EH (cell line): ENCODE measurements around the gene MAP3K14.
"Not testable (repeated sequence)": the region's sequence is repeated elsewhere in the genome, so short reads cannot be mapped to it uniquely, and the experiment has no call there.

Experiments used
- DNase-seq: peaks from one replicate; pipeline ENCODE4 v3.0.0-alpha.2; 2015; ENCODE audit warnings: low read depth

MAP3K14 gene

DNA sequence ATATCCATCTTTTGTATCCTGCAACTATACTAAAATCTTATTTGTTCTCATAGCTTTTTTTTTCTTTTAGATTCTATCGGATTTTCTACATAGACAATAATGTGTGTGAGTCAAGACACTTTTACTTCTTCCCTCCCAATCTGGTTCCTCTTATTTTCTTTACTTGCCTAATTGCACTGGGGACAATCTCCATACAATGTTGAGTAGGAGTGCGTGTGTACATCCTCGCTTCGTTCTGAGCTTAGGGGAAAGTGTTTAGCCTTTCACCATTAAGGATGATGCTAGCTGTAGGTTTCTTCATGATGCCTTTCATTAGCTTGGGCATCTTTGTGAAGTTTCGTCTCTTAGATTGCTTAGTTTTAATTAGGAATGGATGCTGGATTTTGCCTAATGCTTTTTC lies 57.8 kb downstream of the MAP3K14 start:
- DNase-seq, result no peak

DNA sequence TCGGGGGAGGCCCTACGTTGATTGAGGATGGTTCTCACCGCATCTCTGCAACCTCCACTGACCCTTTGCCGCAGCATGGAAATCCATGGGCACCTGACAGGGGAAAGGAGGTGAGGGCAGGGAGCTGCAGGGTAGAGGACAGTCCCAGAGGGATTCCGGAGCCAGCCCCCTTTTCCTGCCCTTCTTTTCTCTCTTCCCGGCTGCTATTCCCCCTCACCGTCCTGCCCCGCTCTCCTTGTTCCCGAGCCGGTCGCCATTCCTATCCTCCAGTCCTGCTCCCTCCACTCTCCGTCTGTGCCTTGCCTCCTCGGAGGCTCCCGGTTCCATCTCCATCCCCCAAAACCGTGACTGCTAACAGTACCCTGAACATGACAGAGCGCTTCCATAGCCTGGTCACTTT lies 59.7 kb downstream of the MAP3K14 start:
- no peak for DNase-seq

DNA sequence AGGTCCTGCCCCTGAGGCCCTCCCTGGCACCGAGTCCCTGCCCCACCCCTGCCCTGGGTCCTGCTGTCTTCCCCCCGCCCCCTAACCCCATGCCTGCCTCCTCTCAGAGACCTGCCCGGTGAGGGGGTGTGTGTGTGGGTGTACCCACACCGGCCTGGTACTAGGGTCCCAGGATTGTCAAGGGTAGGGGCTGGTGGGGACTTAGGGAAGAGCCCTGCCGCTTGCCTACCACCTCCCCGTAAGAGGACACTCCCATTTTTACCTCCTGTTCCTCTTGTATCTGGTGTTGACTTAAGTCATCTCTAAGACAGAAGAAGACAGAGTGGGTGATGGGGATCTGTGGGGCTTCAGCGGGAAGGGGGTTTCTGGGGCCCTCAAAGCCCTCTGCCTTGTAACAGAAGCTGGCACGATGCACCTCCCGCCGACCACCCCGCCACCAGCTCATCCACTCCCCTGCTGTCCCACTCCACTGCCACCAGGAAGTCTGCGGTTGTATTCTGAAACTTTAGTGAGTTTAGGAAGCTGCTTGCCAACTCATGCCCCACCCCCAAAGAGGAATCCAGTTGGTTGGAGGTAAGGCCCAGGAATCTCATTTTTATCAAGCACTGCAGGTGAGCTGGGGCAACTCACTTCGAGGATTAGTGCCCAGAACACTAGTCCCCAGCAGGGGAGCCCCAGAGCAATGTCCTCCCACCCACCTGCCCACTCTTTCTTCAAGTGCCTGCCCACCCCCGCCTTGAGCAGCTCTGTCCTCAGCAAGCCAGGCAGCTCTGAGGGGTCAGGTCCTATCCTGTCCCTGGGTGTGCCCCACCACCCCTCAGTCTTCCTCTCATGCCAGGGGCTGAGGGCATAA lies 60.5 kb downstream of the MAP3K14 start:
- DNase-seq, result no peak

DNA sequence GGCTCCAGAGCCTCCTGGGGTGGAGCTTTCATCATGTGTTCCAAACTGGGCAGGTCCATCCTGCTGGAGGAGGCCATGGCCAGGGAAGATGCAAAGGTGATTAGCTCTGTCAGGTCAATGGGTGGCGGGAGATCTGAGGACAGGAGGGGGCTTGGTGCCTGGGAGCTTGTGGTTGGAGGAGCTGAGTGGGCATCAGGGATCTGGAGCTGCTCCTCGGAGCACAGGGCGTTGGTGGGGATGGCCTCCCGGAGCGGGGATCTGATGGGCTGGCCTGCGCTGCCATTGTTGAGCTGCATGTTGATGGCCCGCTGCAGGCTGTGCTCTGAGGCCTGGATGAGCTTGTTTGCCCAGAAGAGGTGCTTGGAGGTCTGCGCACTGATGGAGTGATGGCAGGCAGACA lies 61.5 kb downstream of the MAP3K14 start:
- DNase-seq, result no peak

DNA sequence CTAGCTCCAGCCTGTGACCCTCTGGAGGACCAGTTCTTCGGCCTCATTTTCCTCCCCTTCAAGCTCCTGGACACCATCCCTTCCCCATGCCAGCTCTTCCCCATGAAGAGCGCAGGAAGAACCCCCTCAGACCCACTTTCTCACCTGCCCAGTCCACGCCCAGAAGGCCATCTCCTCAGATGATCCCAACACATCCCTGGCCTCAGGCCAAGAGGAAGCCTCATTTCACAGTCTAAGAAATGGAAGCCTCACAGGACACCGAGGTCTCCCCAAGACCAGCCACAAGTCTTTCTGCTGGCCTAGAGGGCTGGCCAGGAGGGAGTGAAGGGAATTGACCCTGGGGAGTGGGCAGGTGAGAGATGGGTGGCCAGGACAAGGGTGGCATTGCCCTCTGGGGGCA lies 62.9 kb downstream of the MAP3K14 start:
- no peak for DNase-seq

DNA sequence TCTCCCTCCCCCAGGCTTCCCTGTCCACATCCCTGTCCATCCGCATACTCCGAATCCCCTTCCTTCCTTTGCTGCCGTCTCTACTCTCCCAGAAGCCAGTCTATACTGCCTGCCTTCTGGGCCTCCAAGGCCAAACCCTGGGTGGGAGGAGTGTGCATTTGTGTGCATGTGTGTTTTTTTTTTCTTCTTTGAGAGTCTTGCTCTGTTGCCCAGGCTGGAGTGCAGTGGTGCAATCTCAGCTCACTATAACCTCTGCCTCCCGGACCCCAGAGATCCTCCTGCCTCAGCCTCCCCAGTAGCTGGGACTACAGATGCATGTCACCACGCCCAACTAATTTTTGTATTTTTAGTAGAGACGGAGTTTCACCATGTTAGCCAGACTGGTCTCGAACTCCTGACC lies 63.6 kb downstream of the MAP3K14 start:
- DNase-seq, result not testable (repeated sequence)

DNA sequence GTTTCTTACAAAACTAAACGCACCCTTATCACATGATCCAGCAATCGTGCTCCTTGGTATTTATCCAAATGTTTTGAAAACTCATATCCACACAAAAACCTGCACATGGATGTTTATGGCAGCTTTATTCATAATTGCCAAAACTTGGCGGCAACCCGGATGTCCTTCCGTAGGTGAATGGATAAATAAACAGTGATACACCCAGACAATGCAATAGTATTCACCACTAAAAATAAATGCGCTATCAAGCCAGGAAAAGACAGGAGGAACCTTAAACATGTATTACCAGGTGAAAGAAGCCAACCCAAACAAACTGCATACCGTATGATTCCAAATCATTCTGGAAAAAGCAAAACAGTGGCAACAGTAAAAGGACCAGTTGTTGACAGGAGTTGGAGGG lies 64.9 kb downstream of the MAP3K14 start:
- DNase-seq, result no peak

DNA sequence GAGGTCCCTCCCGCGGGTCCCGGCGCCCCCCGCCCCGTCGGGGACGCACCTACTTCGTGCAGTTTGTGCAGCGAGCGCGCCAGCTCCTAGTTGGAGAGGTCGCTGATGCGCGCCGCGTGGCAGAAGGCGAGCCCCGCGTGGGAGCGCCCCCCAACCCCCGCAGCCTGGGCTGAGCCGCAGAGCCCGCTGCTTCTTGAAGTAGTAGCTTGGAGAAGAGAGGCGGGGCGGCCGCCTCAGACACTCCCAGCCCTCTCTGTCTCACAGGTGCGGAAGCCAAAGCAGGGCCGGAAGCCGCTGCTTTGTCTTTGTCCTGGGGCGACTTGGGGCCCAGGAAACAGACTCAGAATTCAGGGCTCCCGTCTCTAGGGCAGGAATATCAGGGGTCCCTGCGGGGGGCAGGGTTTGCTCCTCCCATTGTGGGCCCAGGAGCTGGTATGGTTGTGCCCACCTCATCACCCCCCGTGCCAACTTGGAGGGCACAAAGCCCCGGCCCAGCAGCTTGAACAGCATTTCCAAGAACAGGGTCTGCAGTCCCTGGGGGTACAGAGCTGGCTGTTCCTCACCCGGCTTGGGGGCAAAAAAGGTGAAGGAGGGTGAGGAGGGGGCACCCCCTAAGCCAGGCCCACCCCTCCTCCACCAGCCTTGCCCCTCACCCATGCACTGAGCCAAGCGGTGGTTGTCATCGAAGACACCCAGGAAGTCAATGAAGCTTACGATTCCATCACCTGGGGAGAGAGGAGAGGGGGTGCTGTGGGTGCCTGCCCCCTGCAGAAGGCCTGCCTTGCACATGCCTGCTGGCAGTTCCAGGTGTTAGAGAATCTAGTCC lies 68.5 kb downstream of the MAP3K14 start:
- DNase-seq, result no peak

DNA sequence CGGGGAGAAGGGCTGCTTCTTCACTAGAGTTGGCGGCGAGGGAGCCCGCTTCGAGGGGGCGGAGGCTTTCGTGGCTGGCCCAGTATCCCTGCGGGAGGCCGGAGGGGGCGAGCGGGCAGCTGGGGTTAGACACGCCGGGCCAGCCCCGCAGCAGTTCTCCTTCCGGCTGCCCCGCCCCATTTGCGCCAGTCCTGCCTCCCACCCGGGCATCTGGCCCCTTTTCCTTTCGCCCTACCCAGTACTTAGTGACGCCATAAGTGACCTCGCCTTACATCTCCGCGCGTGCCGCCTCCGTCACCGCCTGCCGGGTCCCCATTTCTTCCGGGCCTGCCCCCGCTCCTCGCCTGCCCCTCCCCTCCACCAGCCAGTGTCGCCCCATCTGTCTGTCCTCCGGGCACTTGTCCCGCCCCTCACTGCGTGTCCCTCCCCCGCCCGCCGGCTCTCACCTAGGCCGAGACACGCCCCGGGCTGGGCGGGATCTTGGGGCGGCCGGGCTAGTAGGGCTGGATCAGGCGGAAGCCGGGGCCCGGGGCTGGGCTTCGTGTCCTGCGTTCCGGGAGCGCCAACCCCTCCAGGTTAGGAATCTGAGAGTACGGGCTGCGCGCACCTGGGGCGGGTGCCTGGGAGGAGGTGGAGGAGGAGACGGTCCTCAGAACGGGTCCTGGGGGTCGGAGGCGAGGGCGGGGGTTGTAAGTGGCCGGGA lies 69.2 kb downstream of the MAP3K14 start:
- peak; percentile 83 for DNase-seq

DNA sequence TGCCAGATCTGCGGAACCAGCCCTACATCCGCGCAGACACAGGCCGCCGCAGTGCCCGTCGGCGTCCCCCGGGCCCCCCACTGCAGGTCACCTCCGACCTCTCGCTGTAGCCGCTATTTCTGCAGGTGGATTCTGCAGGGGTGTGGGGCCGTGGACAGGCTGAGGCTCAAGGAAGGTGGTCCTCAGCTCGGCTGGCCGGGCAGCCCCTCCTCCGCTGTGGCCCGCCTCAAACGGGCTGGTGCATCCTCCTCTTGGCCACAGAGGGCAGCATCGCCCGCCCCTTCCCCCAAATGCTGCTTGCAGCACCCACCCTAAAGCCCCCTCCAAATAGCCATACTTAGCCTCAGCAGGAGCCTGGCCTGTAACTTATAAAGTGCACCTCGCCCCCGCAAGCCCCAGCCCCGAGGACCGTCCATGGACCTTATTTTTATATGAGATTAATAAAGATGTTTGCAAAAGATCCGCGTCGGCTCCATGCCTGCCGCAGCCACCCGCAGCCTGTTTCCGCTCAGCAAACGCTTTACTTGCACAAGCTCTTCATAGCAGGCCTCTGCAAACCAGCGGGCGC lies 69.9 kb downstream of the MAP3K14 start:
- DNase-seq, result no peak

DNA sequence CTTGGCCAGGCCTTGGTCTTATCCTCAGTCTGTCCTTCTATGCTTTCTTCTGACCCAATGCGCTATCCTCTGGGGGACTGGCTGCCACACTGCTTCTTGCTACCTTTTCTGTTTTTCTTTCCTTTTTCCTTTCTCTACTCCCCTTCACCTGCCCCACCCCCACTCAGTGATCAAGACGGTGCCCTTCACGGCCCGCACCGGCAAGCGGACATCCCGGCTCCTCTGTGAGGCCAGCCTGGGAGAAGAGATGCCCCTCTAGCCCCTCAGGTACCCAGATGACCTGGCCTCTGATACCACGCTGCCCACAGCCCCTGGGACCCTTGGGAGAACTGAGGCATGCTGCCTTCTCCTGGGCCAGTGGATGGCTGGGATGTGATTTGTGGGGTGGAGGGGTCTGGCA lies 70.5 kb downstream of the MAP3K14 start:
- DNase-seq, result no peak

DNA sequence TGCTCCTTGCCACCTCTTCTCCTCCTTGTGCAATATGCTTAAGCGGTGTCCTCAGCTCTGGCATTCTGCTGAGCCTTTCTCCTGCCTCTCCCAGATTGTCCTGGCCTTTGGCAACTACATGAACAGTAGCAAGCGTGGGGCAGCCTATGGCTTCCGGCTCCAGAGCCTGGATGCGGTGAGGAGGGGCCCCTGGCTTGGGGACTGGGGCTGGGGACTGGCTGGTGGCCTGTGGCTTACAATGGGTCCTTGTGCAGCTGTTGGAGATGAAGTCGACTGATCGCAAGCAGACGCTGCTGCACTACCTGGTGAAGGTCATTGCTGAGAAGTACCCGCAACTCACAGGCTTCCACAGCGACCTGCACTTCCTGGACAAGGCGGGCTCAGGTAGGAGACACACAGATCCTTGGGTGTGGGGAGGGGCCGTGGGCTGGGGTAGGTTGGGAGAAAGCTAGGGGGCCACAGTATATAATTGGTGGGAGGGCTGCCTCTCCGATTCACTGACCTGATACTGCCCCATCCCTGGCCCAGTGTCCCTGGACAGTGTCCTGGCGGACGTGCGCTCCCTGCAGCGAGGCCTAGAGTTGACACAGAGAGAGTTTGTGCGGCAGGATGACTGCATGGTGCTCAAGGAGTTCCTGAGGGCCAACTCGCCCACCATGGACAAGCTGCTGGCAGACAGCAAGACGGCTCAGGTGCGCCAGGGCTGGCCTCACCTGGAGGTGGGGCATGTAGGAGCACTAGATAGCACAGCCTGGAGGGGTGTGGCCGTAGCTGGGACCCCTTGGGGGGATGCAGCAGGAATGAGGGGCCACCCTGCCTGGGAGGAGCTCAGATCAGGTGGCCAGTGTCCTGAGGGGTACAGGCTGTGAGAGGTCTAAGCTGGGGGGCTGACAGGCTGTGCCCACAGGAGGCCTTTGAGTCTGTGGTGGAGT lies 71.8 kb downstream of the MAP3K14 start:
- DNase-seq, result no peak

DNA sequence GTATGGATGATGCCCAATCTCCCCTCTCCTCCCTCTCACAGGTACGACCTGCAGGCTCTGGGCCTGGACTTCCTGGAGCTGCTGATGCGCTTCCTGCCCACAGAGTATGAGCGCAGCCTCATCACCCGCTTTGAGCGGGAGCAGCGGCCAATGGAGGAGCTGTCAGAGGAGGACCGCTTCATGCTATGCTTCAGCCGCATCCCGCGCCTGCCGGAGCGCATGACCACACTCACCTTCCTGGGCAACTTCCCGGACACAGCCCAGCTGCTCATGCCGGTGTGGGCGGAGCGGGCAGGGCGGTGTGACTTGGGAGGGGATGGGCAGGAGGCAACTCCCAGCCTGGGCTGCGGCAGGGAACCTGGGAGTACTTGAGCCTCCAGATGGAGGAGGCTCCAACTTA lies 73.1 kb downstream of the MAP3K14 start:
- no peak for DNase-seq

DNA sequence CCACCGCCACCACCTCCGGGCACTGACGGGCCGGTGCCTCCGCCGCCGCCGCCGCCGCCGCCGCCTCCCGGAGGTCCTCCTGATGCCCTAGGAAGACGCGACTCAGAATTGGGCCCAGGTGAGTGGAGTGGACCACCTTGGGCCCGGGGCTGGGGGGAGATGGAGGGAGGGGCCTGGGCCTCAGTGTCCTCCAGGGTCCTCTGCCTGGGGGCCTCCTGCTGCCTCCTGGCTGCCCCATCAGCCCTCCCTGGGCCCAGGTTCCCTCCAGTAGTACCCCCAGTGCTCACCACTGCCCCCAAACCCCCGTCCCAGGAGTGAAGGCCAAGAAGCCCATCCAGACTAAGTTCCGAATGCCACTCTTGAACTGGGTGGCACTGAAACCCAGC lies 74.8 kb downstream of the MAP3K14 start:
- DNase-seq, result no peak

DNA sequence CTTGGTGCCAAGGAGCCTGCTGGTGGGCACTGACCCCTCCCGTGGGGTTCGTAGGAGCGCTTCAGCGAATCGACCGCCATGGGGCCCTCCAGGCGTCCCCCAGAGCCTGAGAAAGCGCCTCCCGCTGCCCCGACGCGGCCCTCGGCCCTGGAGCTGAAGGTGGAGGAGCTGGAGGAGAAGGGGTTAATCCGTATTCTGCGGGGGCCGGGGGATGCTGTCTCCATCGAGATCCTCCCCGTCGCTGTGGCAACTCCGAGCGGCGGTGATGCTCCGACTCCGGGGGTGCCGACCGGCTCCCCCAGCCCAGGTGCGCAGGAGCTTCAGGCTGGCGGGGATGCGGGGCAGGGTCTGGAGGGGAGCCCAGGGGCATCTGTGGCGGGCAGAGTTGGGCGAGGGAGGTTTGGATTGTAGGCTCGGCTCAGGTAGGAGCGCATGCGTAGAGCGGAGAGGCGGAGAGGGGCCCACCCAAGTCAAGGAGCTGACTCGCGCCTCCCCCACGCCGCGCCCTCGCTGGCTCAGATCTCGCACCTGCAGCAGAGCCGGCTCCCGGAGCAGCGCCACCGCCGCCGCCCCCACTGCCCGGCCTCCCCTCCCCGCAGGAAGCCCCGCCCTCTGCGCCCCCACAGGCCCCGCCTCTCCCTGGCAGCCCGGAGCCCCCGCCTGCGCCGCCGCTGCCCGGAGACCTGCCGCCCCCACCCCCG lies 75.3 kb downstream of the MAP3K14 start:
- DNase-seq, result no peak

DNA sequence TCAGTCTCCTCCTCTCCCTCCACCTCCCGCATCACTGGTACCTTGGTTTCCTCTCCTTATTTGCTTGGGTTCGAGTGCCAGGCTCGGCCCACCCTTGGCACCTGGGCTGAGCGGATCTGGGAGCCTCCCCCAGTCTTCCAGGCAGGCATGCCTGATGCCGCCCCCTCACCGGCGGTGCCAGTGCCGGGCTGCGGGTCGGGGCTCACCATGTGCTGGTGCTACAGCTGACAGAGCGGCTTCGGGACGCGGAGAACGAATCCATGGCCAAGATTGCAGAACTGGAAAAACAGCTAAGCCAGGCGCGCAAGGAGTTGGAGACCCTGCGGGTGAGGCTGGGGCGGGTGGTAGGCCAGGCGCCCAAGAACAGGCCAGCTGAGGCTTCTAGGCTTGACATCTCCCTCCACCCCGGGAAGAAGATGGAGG lies 75.9 kb downstream of the MAP3K14 start:
- no peak for DNase-seq

DNA sequence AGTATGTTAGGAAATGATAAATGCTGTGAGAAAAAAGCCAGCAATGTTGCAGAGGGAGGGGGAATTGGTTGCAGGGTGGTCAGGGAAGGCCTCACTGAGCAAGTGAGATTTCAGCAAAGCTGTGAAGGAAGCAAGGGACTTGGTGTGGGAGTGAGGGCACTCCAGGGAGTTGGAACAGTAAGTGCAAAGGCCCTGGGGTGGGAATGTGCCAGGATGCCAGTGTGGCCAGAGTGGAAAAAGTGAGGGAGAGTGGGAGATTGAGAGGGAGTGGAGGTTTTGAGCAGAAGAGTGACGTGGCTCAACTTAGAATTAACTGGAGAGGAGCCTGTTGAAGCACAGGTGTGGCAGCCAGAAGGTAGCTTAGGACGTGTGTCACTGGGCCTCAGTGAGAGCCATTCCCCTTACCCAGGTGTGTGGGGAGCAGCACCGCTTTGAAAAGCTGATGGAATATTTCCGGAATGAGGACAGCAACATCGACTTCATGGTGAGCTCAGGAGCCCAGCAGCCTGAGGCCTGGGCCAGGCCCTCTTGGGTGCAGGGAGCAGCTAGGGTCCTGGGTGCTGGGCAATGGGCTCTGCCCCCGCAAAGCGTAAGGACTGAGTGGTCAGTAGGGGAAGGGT lies 78.6 kb downstream of the MAP3K14 start:
- no peak for DNase-seq

DNA sequence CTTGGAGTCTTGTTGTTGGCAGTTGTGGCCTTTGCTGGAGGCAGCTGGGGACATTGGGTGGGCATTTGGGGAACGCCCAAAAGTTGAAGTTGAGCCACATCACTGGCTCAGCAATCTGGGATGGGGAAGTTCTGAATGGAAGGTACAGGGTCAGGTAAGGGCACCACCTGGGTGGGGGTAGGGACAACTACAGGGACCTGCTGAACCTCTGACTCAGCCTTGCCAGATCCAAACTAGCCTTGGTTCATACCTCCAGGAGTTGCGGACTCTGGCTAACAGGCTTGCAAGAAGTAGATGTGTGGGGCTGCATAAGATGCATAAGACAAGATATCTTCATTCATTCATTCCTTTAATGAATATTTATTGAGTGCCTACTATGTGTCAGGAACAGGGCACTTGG lies 79.1 kb downstream of the MAP3K14 start:
- DNase-seq, result no peak

DNA sequence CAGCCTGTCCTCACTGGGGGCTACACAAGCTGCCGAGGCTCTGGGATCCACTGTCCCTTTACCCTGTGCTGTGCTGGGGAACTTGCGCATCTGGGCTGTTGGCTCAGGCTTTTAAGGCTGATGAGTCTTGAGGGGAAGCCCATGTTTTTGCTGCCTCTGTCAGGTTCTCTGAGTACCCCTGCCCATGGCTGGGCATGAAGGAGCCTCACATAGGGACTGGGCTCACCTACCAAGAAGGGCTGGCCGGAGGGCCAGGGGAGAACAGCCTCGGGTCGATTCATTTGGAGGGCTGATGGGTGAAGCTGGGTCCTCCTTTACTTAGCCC lies 80.6 kb downstream of the MAP3K14 start:
- DNase-seq, result no peak
